Upper lobe of left lung (tissue), 4 donors: ENCODE measurements around the gene TNFAIP8L3.

Experiments used
- POLR2A ChIP-seq, 4 donors: fragments of 450-650 bp; IDR thresholded peaks; one replicate each; pipeline ENCODE4 v1.5.1; 2016 to 2017; ENCODE audit warnings: antibody characterized with exemption in 4 of 4, mild to moderate bottlenecking in 2 of 4
- POLR2AphosphoS5 ChIP-seq, 2 donors: sonication (generic); formaldehyde crosslinking; IDR thresholded peaks; one replicate each; pipeline ENCODE4 v1.5.1; 2017; ENCODE audit warnings: antibody characterized with exemption in 2 of 2

- TF ChIP-seq POLR2AphosphoS5 (IDR thresholded peaks at IDR 0.05) = no peak
- TF ChIP-seq POLR2A (IDR thresholded peaks at IDR 0.05) = no peak
Measured at GRCh38 chr15:51089699-51090453, 4.8 kb downstream of the TNFAIP8L3 start.
